Measurements from ENCODE around the gene NT5E.

Gene NT5E

GRCh38 chr6:85451565-85452306 lies 1.9 kb downstream of the NT5E start:
- peaks cover 0 to 16% of the 10 kb centered on the region in 2 donors for H3K4me1 ChIP-seq (ENCODE audit: control insufficient read depth in 1 of 2, insufficient read depth in 2 of 2, low read length in 2 of 2)
- peak overlapping the region; percentile 69 to 85 for H3K4me3 ChIP-seq (ENCODE audit: low read depth in 1 of 2, low read length in 2 of 2)
- peak overlapping the region; percentile 52 for H3K27ac ChIP-seq (ENCODE audit: low read length)
- no peaks in the 10 kb centered on the region for H3K36me3 ChIP-seq (ENCODE audit: control insufficient read depth in 1 of 2, insufficient read depth in 2 of 2, low read length in 2 of 2)
- no peaks in the 10 kb centered on the region for H3K27me3 ChIP-seq (ENCODE audit: low read depth, low read length)
- no peaks in the 10 kb centered on the region for H3K9me3 ChIP-seq (ENCODE audit: control insufficient read depth in 1 of 2, low read length in 2 of 2)

- Histone ChIP-seq H3K9me3 (ENCODE audit: control insufficient read depth in 1 of 2, low read length in 2 of 2) (no peaks in the 10 kb centered on the region), H3K27me3 (ENCODE audit: low read depth, low read length) (no peaks in the 10 kb centered on the region), H3K36me3 (ENCODE audit: control insufficient read depth in 1 of 2, insufficient read depth in 2 of 2, low read length in 2 of 2) (no peaks in the 10 kb centered on the region), H3K4me1 (ENCODE audit: control insufficient read depth in 1 of 2, insufficient read depth in 2 of 2, low read length in 2 of 2) (peaks cover 0 to 16% of the 10 kb centered on the region in 2 donors), H3K27ac (ENCODE audit: low read length) (peak overlapping the region; percentile 52), H3K4me3 (ENCODE audit: low read depth in 1 of 2, low read length in 2 of 2) (peak overlapping the region; percentile 69 to 85)
These were observed 2.6 kb downstream of the NT5E start for GRCh38 chr6:85452441-85452881.

GRCh38 chr6:85453052-85453451 lies 3.2 kb downstream of the NT5E start:
- H3K4me3 ChIP-seq (ENCODE audit: low read depth in 1 of 2, low read length in 2 of 2) = peak overlapping the region; percentile 69 to 85
- H3K27ac ChIP-seq (ENCODE audit: low read length) = no peak overlapping the region
- H3K27me3 ChIP-seq (ENCODE audit: low read depth, low read length) = no peaks in the 10 kb centered on the region

GRCh38 chr6:85453490-85453889 lies 3.6 kb downstream of the NT5E start:
- peaks cover 0 to 15% of the 10 kb centered on the region in 2 donors for H3K4me1 ChIP-seq (ENCODE audit: control insufficient read depth in 1 of 2, insufficient read depth in 2 of 2, low read length in 2 of 2)
- no peaks in the 10 kb centered on the region for H3K36me3 ChIP-seq (ENCODE audit: control insufficient read depth in 1 of 2, insufficient read depth in 2 of 2, low read length in 2 of 2)
- no peak overlapping the region for H3K27ac ChIP-seq (ENCODE audit: low read length)
- no peaks in the 10 kb centered on the region for H3K27me3 ChIP-seq (ENCODE audit: low read depth, low read length)
- H3K4me3 ChIP-seq (ENCODE audit: low read depth in 1 of 2, low read length in 2 of 2) = peak overlapping the region in 1 of 2 donors; percentile 69
- H3K9me3 ChIP-seq (ENCODE audit: control insufficient read depth in 1 of 2, low read length in 2 of 2) = no peaks in the 10 kb centered on the region

More at GRCh38 chr6:85453052-85453451, 3.2 kb downstream of the NT5E start:
- H3K4me1 ChIP-seq (ENCODE audit: control insufficient read depth in 1 of 2, insufficient read depth in 2 of 2, low read length in 2 of 2) = peaks cover 0 to 16% of the 10 kb centered on the region in 2 donors
- no peaks in the 10 kb centered on the region for H3K9me3 ChIP-seq (ENCODE audit: control insufficient read depth in 1 of 2, low read length in 2 of 2)
- H3K36me3 ChIP-seq (ENCODE audit: control insufficient read depth in 1 of 2, insufficient read depth in 2 of 2, low read length in 2 of 2) = no peaks in the 10 kb centered on the region

GRCh38 chr6:85455471-85456026 lies 5.7 kb downstream of the NT5E start:
- no peak overlapping the region for H3K27ac ChIP-seq (ENCODE audit: low read length)
- no peaks in the 10 kb centered on the region for H3K36me3 ChIP-seq (ENCODE audit: control insufficient read depth in 1 of 2, insufficient read depth in 2 of 2, low read length in 2 of 2)
- H3K4me3 ChIP-seq (ENCODE audit: low read depth in 1 of 2, low read length in 2 of 2) = no peak overlapping the region
- peaks cover 0 to 25% of the 10 kb centered on the region in 2 donors for H3K4me1 ChIP-seq (ENCODE audit: control insufficient read depth in 1 of 2, insufficient read depth in 2 of 2, low read length in 2 of 2)
- no peaks in the 10 kb centered on the region for H3K9me3 ChIP-seq (ENCODE audit: control insufficient read depth in 1 of 2, low read length in 2 of 2)
- no peaks in the 10 kb centered on the region for H3K27me3 ChIP-seq (ENCODE audit: low read depth, low read length)

- Histone ChIP-seq H3K27me3 (ENCODE audit: low read depth, low read length) (no peaks in the 10 kb centered on the region), H3K9me3 (ENCODE audit: control insufficient read depth in 1 of 2, low read length in 2 of 2) (no peaks in the 10 kb centered on the region), H3K4me3 (ENCODE audit: low read depth in 1 of 2, low read length in 2 of 2) (no peak overlapping the region), H3K36me3 (ENCODE audit: control insufficient read depth in 1 of 2, insufficient read depth in 2 of 2, low read length in 2 of 2) (no peaks in the 10 kb centered on the region), H3K27ac (ENCODE audit: low read length) (no peak overlapping the region), H3K4me1 (ENCODE audit: control insufficient read depth in 1 of 2, insufficient read depth in 2 of 2, low read length in 2 of 2) (peaks cover 0 to 30% of the 10 kb centered on the region in 2 donors)
These were observed 6.9 kb downstream of the NT5E start for GRCh38 chr6:85456782-85457181.

- Histone ChIP-seq H3K36me3 (ENCODE audit: control insufficient read depth in 1 of 2, insufficient read depth in 2 of 2, low read length in 2 of 2) (no peaks in the 10 kb centered on the region), H3K27ac (ENCODE audit: low read length) (no peak overlapping the region), H3K9me3 (ENCODE audit: control insufficient read depth in 1 of 2, low read length in 2 of 2) (no peaks in the 10 kb centered on the region), H3K27me3 (ENCODE audit: low read depth, low read length) (no peaks in the 10 kb centered on the region), H3K4me3 (ENCODE audit: low read depth in 1 of 2, low read length in 2 of 2) (no peak overlapping the region), H3K4me1 (ENCODE audit: control insufficient read depth in 1 of 2, insufficient read depth in 2 of 2, low read length in 2 of 2) (peaks cover 0 to 32% of the 10 kb centered on the region in 2 donors)
These were observed 8.3 kb downstream of the NT5E start for GRCh38 chr6:85458184-85458583.

- no peak overlapping the region for H3K4me3 ChIP-seq (ENCODE audit: low read depth in 1 of 2, low read length in 2 of 2)
- no peak overlapping the region for H3K27ac ChIP-seq (ENCODE audit: low read length)
- no peaks in the 10 kb centered on the region for H3K36me3 ChIP-seq (ENCODE audit: control insufficient read depth in 1 of 2, insufficient read depth in 2 of 2, low read length in 2 of 2)
- H3K27me3 ChIP-seq (ENCODE audit: low read depth, low read length) = no peaks in the 10 kb centered on the region
- H3K9me3 ChIP-seq (ENCODE audit: control insufficient read depth in 1 of 2, low read length in 2 of 2) = no peaks in the 10 kb centered on the region
- peaks cover 0 to 32% of the 10 kb centered on the region in 2 donors for H3K4me1 ChIP-seq (ENCODE audit: control insufficient read depth in 1 of 2, insufficient read depth in 2 of 2, low read length in 2 of 2)
These were observed 8.9 kb downstream of the NT5E start for GRCh38 chr6:85458782-85459181.

GRCh38 chr6:85459224-85459901 lies 9.5 kb downstream of the NT5E start:
- Histone ChIP-seq H3K27me3 (ENCODE audit: low read depth, low read length) (no peaks in the 10 kb centered on the region), H3K9me3 (ENCODE audit: control insufficient read depth in 1 of 2, low read length in 2 of 2) (no peaks in the 10 kb centered on the region), H3K4me3 (ENCODE audit: low read depth in 1 of 2, low read length in 2 of 2) (no peak overlapping the region), H3K4me1 (ENCODE audit: control insufficient read depth in 1 of 2, insufficient read depth in 2 of 2, low read length in 2 of 2) (peaks cover 0 to 32% of the 10 kb centered on the region in 2 donors), H3K36me3 (ENCODE audit: control insufficient read depth in 1 of 2, insufficient read depth in 2 of 2, low read length in 2 of 2) (peaks cover 0 to 2% of the 10 kb centered on the region in 2 donors), H3K27ac (ENCODE audit: low read length) (peak overlapping the region; percentile 12)

- peaks cover 0 to 4% of the 10 kb centered on the region in 2 donors for H3K36me3 ChIP-seq (ENCODE audit: control insufficient read depth in 1 of 2, insufficient read depth in 2 of 2, low read length in 2 of 2)
- H3K27me3 ChIP-seq (ENCODE audit: low read depth, low read length) = no peaks in the 10 kb centered on the region
- peak overlapping the region; percentile 30 for H3K27ac ChIP-seq (ENCODE audit: low read length)
- H3K9me3 ChIP-seq (ENCODE audit: control insufficient read depth in 1 of 2, low read length in 2 of 2) = no peaks in the 10 kb centered on the region
- H3K4me1 ChIP-seq (ENCODE audit: control insufficient read depth in 1 of 2, insufficient read depth in 2 of 2, low read length in 2 of 2) = peaks cover 0 to 32% of the 10 kb centered on the region in 2 donors
- no peak overlapping the region for H3K4me3 ChIP-seq (ENCODE audit: low read depth in 1 of 2, low read length in 2 of 2)
These were observed 10.5 kb downstream of the NT5E start for GRCh38 chr6:85460154-85460920.
